GM18511 (cell line): ENCODE data around the gene SEC24D.
"Not testable (repeated sequence)": the region's sequence is repeated elsewhere in the genome, so short reads cannot be mapped to it uniquely, and the experiment has no call there.

Source experiments
- ATAC-seq: cut with Tn5 transposase; IDR thresholded peaks from one replicate; pipeline ENCODE4 v1.9.1; 2021; ENCODE audit warnings: mild to moderate bottlenecking, moderate library complexity; ENCODE audit not compliant: unreplicated experiment

SEC24D gene

GRCh38 chr4:118835571-118836300, at the start of gene SEC24D:
TSS of gene SEC24D (minus strand) at chr4:118836126. CDS start at chr4:118833696, 2,430 bp downstream.
- ATAC-seq: peak; percentile 76

DNA sequence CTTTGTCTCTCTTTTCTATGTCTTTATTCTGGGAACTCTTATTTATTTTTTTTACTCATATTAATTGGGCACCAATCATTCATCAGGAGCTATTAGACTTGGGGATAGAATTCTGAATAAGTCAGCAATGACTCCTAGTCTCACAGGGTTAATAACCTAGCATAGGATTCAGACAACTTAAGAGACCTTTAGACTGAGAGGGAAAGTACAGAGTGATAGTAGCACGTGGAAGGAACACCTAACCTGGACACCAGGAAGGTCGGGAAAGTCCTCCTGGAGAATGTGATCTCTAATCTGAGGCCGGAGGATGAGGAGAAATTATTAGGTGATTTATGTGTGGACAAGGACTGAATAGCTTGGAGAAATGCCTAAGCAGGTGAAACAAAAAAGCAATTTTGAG, 48.8 kb upstream of the SEC24D start:
- ATAC-seq: no peak

- no peak for ATAC-seq
Observed at GRCh38 chr4:118883861-118884260, 47.9 kb upstream of the SEC24D start.

DNA sequence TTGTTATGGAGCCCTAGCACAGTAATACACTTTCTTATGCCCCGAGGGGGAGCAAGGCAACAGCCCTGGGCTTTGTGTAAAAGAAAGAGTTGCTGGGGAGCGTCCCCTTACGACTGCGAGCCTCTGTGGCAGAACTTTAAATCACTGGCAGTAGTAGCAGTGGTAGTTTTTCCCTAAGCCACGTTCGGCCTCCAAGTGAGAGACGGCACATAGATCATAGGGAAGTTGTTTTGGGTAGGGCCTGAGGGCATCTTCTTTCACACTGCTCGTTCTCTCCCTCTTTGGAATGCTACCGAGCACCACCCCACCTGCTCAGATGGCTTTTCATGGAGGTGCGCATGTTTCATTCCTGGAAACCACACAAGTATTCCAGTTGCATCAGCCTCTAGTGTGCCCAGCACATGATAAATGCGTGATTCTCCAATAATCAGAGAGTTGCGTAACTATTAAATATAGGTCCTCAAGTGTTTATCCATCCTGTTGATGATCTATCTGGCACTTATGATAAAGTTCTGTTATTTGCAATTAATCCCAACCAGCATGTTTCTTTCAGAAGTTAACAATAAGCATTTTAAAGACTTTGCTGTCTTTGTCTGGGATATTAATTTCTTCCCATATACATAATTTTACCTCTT, 45.7 kb upstream of the SEC24D start:
- no peak for ATAC-seq

DNA sequence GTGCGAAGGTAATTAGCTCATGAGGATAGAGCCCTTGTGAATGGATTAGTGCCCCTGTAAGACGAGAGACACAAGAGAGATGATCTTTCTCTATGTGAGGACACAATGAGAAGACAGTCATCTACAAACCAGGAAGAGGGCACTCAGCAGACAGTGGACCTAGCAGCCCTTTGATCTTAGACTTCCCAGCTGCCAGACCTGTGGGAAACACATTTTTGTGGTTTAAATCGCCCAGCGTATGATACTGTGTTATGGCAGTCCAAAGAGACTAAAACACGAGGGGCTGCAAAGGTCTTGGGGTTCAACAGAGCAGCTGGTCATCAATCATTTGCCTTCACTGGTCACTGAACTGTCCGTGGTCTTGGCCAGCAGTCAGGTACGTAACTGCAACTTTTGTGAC, 43.5 kb upstream of the SEC24D start:
- no peak for ATAC-seq

DNA sequence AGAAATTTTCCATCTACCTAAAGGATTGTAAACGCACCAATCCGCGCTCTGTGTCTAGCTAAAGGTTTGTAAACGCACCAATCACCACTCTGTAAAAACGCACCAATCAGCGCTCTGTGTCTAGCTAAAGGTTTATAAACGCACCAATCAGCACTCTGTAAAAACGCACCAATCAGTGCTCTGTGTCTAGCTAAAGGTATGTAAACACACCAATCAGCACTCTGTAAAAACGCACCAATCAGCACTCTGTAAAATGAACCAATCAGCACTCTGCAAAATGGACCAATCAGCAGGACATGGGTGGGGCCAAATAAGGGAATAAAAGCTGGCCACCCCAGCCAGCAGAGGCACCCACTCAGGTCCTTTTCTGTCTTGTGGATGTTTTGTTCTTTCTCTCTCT, 42.6 kb upstream of the SEC24D start:
- not testable (repeated sequence) for ATAC-seq

DNA sequence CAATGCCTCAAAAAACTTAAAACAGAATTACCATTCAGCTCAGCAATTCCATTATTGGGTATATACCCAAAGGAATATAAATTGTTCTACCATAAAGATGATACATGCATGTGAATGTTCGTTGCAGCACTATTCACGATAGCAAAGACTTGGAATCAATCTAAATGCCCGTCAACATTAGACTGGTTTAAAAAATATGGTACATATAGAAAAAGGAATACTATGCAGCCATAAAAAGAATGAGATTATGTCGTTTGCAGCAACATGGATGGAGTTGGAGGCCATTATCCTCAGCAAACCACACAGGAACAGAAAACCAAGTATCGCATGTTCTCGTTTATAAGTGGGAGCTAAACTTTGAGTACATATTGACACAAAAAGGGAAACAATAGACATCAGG, 41.9 kb upstream of the SEC24D start:
- ATAC-seq: no peak

DNA sequence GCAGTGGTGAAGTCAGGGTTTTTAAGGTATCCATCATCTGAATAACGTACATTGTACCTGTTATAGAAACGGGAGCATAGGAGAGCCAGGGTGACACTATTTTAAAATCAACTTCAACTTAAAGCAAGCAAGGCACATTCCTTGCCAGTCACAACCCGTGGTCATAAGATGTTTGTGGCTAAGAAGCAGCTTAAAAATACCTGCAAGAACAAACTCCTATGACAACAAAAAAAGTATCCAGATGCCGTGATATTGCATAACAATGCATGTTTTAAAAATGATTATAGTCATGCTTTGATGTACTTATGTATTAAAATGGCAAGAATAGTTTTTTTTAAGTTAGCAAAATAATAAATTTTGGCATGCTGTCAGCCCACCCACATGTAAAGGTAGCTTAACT, 36.3 kb upstream of the SEC24D start:
- ATAC-seq: no peak

GRCh38 chr4:118869808-118870342, 33.9 kb upstream of the SEC24D start:
- no peak for ATAC-seq

- no peak for ATAC-seq
Observed at GRCh38 chr4:118867311-118868067, 31.6 kb upstream of the SEC24D start.

DNA sequence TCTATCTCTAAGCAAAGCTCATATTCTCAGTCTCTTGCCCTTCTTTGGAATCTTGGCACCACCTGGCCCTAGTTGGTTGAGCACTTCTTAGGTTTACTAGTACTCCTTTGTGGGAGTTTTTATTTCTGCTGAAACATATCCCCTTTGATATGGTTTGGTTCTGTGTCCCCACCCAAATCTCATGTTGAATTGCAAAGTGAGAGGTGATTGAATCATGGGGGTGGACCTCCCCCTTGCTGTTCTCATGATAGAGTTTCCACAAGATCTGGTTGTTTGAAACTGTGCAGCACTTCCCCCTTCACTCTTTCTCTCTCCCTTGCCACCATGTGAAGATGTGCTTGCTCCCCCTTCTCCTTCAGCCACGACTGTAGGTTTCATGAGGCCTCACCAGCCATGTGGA, 30.5 kb upstream of the SEC24D start:
- ATAC-seq: no peak

- ATAC-seq: peak; percentile 82
Observed at GRCh38 chr4:118865091-118865708, 29.3 kb upstream of the SEC24D start.

DNA sequence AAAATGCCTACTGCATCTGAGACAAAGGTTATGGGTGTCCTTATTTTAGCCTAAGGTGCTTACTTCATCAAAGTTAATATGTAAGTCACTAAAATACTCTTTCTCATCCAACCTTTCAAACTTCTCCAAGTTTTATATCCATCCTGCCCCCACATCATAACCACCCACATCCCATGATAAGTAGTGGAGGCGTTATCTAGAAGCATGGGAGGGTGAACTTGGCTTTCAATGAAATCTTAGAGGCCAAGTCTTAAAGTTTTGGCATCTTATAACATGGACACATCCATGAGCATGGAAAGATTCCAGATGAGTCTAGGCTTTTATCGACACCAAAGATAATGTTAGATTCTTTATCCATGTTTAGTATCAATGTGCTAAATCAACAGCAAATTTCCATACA, 22.9 kb upstream of the SEC24D start:
- ATAC-seq: no peak

- ATAC-seq: no peak
Observed at GRCh38 chr4:118857760-118858159, 21.8 kb upstream of the SEC24D start.

DNA sequence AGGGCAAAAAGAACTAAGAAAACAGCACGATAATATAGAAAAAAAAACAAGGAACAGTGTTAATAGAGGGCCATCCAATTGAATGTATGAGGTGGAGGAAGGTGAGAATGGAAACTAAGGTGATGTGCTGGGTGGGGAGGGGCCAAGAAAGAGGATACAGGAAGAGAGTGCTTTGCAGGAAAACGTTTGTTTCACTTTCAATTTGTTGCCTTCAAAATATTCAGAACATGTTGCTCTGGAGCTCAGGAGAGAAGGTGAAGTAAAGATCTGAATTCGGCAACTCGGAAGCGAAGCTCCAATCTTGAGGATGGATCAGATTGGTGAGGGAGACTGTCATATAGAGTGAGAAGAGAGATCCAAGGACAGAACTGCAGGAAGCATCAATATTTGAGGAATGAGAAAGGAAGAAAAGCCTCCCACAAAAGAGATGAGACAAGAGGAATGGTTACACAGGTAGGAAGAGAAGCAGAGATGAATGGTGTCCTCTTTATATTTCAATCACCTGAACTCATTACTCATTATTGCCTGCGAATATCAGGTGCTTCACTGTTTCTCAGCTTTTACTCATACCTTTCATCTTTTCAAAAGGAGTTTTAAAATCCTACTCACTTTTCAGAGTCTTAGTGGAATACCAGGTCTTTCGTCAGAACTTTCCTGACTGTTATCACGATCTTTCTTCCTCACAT, 14.7 kb upstream of the SEC24D start:
- ATAC-seq: peak; percentile 97

GRCh38 chr4:118849867-118850487, 14.1 kb upstream of the SEC24D start:
- ATAC-seq: peak; percentile 13

DNA sequence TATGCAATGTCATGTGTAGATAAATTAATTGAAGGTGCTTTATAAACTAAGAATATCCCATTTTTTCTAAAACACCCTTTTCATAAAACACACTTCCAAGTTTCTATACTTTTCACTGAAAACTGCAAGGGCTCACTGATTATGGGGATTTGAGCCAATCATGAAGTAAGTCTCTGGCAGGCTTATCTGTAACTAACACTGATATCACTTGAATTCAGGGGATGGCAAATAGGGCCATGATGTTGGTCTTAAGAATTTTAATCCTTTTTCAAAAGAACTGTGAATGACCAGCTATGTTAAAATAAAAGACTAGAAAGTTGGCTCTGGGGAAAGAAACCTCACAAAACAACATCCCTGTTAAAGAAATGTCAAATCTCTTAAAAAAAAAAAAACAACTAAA, 13.0 kb upstream of the SEC24D start:
- ATAC-seq: no peak

GRCh38 chr4:118848242-118848641, 12.3 kb upstream of the SEC24D start:
- no peak for ATAC-seq

DNA sequence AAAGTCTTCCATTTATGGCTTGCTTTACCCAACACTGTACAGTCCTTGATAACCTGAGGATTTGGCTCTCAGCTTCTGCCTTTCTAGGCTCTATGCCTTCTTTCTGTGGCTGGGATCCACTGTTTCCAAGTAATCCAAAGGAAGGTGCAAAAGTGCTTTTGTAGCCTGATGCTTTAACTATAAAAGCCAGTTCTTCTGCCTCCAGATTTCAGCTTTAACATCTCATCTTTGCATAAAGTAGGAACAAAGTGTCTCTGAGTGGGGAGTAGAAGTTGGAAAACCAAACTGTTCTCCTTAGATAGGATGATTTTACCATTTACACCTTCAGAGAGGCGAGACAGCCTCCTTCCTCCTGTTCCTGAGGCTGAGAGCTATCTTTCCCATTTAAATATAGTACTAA, 11.1 kb upstream of the SEC24D start:
- ATAC-seq: no peak

- no peak for ATAC-seq
Observed at GRCh38 chr4:118845552-118846050, 9.7 kb upstream of the SEC24D start.
